Right atrium auricular region (tissue), 2 donors: ENCODE data around the gene CADM2. TPM values are rescaled to one million over a fixed set of nuclear protein-coding genes. Genes with fewer than 3 reads are reported as not detected.
"Not testable (repeated sequence)": the region's sequence is repeated elsewhere in the genome, so short reads cannot be mapped to it uniquely, and the experiment has no call there.

Source experiments
- DNase-seq: peaks from one replicate; pipeline ENCODE4 v3.0.0-alpha.2; 2019; ENCODE audit warnings: low spot score
- H3K27ac ChIP-seq, 2 donors: fragments of 200-600 bp; sonication (generic); 1 replicate in 1 of 2; 2 replicates in 1 of 2; pipeline ENCODE4 v1.5.1; 2016 to 2019
- H3K27me3 ChIP-seq, 2 donors: fragments of 200-600 bp; sonication (generic); one replicate each; pipeline versions ENCODE4 v1.5.1 to v1.6.0; 2017 to 2019
- H3K36me3 ChIP-seq: fragments of 200-600 bp; sonication (generic); one replicate; pipeline ENCODE4 v1.5.1; 2016
- H3K4me1 ChIP-seq, 2 donors: fragments of 200-600 bp; sonication (generic); one replicate each; pipeline versions ENCODE4 v1.5.1 to v1.6.0; 2017 to 2019
- H3K4me3 ChIP-seq, 2 donors: fragments of 200-600 bp; sonication (generic); 1 replicate in 1 of 2; 2 replicates in 1 of 2; pipeline ENCODE4 v1.5.1; 2017 to 2019; ENCODE audit warnings: mild to moderate bottlenecking in 1 of 2, moderate library complexity in 1 of 2
- H3K9me3 ChIP-seq, 2 donors: fragments of 200-600 bp; sonication (generic); one replicate each; pipeline ENCODE4 v1.5.1; 2019
- total RNA-seq, 2 donors: library from RNA; depleted of rRNA; stranded (reverse); fragments of >200 nt; gene quantifications; one replicate each; pipeline ENCODE4 v1.1.0, GENCODE V29; 2016
- TF ChIP-seq, protein P1 (sequence below), 2 donors: fragments of 200-600 bp; sonication (generic); IDR thresholded peaks; one replicate each; pipeline ENCODE4 v1.5.1; 2019; ENCODE audit warnings: antibody characterized with exemption in 2 of 2

CADM2 gene
- total RNA-seq, 2 donors from 2014 or later: 6.5 to 9.5 TPM

DNA sequence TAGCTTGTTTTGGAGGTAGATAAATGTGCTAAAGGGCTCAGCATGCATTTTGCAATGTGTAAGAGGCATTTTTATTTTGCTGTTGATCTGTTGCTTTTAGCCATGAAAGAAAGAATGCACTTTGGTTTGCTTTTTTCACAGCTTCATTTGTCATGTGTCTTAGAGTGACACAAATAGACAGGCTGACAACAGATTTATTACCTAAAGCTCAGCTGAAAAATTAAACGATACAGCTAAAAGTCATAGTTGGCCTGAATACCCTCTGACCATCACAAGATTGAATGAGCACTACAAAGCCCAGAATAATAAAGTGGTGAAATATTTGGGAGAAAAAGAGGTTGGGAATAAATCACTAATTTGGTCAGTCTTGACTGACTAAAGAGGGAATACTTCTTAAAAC is 723.1 kb downstream of the CADM2 start:
- no peaks in the 10 kb centered on the region for H3K4me1 ChIP-seq
- H3K27ac ChIP-seq: no peak overlapping the region
- no peak for DNase-seq
- no peak overlapping the region for H3K4me3 ChIP-seq
- H3K27me3 ChIP-seq: no peaks in the 10 kb centered on the region
- TF ChIP-seq, protein P1, sequence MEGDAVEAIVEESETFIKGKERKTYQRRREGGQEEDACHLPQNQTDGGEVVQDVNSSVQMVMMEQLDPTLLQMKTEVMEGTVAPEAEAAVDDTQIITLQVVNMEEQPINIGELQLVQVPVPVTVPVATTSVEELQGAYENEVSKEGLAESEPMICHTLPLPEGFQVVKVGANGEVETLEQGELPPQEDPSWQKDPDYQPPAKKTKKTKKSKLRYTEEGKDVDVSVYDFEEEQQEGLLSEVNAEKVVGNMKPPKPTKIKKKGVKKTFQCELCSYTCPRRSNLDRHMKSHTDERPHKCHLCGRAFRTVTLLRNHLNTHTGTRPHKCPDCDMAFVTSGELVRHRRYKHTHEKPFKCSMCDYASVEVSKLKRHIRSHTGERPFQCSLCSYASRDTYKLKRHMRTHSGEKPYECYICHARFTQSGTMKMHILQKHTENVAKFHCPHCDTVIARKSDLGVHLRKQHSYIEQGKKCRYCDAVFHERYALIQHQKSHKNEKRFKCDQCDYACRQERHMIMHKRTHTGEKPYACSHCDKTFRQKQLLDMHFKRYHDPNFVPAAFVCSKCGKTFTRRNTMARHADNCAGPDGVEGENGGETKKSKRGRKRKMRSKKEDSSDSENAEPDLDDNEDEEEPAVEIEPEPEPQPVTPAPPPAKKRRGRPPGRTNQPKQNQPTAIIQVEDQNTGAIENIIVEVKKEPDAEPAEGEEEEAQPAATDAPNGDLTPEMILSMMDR (IDR thresholded peaks at IDR 0.05): no peak
- H3K36me3 ChIP-seq: no peaks in the 10 kb centered on the region
- H3K9me3 ChIP-seq: no peaks in the 10 kb centered on the region

DNA sequence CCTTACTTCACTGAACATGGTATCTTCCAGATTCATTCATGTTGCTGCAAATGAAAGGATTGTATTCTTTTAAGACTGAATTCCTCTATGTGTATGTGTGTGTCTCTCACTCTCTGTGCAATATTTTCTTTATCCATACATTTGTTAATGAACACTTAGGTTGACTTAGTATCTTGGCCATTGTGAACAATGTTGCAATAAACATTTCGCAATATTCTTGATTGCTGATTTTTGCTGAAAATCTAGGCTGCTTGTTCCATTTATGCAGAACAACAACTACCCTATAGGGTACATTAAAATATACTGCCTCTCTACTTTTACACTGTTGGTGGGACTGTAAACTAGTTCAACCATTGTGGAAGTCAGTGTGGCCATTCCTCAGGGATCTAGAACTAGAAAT is 732.4 kb downstream of the CADM2 start:
- no peak overlapping the region for H3K27ac ChIP-seq
- no peak overlapping the region for H3K4me3 ChIP-seq
- H3K9me3 ChIP-seq: no peaks in the 10 kb centered on the region
- TF ChIP-seq, protein P1 (IDR thresholded peaks at IDR 0.05): no peak
- no peaks in the 10 kb centered on the region for H3K36me3 ChIP-seq
- H3K27me3 ChIP-seq: no peaks in the 10 kb centered on the region
- H3K4me1 ChIP-seq: no peaks in the 10 kb centered on the region
- no peak for DNase-seq

DNA sequence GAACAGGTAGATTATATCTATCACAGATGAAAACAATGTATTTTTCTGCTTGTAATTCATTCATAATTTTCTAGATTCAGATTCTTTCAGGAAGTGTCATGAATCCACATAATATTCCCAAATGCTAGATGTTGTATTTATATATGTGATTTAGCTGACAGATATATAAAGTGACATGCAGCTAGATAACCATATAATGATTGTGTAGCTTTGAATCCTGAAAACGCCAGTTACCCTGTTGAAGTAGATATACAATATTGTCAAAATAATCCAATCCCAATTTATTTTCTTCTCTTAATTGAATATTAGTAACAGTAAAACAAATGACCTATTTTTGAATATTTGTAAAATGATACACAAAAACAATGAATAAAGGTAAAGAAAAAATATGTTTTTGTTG is 738.4 kb downstream of the CADM2 start:
- Histone ChIP-seq H3K27me3 (no peaks in the 10 kb centered on the region), H3K4me3 (no peak overlapping the region), H3K36me3 (no peaks in the 10 kb centered on the region), H3K4me1 (no peaks in the 10 kb centered on the region), H3K9me3 (no peaks in the 10 kb centered on the region), H3K27ac (no peak overlapping the region)
- TF ChIP-seq, protein P1 (IDR thresholded peaks at IDR 0.05): no peak
- DNase-seq: no peak

DNA sequence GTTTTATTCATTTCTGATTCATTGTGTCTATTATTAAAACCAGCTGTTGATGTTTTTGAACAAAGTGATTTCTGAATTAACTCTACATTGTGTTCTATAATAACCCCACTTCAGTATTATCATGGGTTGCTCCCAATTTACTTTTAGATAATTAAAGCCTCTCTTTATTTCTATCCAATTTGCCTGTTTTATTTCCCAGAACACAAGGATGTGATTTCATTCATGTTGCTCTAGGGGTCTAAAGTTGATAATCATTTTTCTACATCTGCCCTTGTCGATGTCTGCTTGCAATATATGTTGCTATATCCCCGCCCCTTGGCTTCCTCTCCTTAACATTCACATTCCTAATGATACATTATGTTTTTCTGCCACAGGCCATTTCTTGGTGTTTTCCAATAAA is 747.3 kb downstream of the CADM2 start:
- H3K4me1 ChIP-seq: no peaks in the 10 kb centered on the region
- no peak for DNase-seq
- no peak overlapping the region for H3K4me3 ChIP-seq
- no peaks in the 10 kb centered on the region for H3K27me3 ChIP-seq
- TF ChIP-seq, protein P1 (IDR thresholded peaks at IDR 0.05): no peak
- H3K36me3 ChIP-seq: no peaks in the 10 kb centered on the region
- H3K27ac ChIP-seq: no peak overlapping the region
- H3K9me3 ChIP-seq: no peaks in the 10 kb centered on the region

DNA sequence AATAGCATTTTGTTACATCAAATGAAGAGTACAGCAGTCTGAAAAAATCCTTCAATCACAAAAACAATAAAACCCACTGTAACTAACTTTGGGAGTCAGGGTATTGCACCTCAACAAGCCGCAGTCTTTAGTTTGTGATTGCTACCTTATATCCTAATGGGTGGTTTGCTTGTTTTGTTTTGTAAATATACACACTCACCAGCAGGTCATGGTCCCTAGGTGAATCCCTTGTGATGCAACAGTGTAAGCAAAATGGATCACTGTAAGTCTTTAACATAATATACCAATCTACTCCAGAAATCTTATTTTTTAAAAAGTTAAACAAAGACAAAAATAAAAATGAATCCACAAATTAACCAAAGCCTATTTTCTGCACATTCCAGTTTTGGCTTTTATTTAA is 749.5 kb downstream of the CADM2 start:
- not testable (repeated sequence) for H3K4me1 ChIP-seq, DNase-seq

DNA sequence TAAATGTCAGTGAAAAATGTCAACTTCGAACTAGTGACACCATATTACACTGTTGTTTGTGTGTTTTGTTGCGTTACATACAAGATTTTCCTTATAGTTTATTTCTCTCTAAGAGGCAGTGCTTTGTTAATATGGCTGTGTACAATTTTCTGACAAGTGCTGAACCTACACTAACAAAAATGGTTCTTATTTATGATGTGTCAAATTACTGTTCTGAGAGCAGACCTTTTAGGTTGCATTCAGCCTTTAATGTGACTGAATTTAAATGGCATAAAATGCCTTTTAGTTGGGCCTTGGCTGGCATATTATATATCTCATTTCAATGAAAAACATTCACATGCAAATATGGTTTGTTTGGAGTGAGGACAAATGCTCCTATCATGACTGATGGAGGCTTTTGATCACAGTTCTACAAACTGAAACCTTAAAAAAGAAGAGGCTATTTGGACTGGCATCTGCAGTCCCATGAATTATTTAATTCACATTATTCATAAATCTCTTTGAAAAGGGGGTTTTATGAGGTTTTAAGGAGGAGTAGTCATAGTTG is 750.6 kb downstream of the CADM2 start:
- H3K4me1 ChIP-seq: no peaks in the 10 kb centered on the region
- no peak overlapping the region for H3K27ac ChIP-seq
- DNase-seq: no peak
- TF ChIP-seq, protein P1 (IDR thresholded peaks at IDR 0.05): no peak
- H3K4me3 ChIP-seq: no peak overlapping the region
- no peaks in the 10 kb centered on the region for H3K9me3 ChIP-seq
- H3K36me3 ChIP-seq: no peaks in the 10 kb centered on the region
- no peaks in the 10 kb centered on the region for H3K27me3 ChIP-seq

More for the DNA sequence above, 749.5 kb downstream of the CADM2 start:
- H3K36me3 ChIP-seq, H3K9me3 ChIP-seq, H3K4me3 ChIP-seq, H3K27ac ChIP-seq, H3K27me3 ChIP-seq: not testable (repeated sequence)
